ENCODE data around the gene ZNF611.

GRCh38 chr19:52688335-52688734, 46.5 kb downstream of the ZNF611 start:
- TF ChIP-seq POLR2A (IDR thresholded peaks at IDR 0.05; ENCODE audit: low read depth, low read length) (no peak), TAF1 (IDR thresholded peaks at IDR 0.05; ENCODE audit: borderline replicate concordance, low read depth, low read length) (no peak)

Data from GM12892 (cell line).